Upper lobe of left lung (tissue), 6 donors: ENCODE results near the gene PGLYRP1. TPM values are rescaled to one million over a fixed set of nuclear protein-coding genes. Genes with fewer than 3 reads are reported as not detected.
A peak's percentile ranks its signal among the peaks of the same experiment; 100 is the strongest.

Experiments used
- ATAC-seq, 2 donors: fragments of 200-7000 bp; cut with Tn5 transposase; one replicate each; pipeline ENCODE4 v1.9.1; 2022; ENCODE audit warnings: mild to moderate bottlenecking in 2 of 2, moderate library complexity in 2 of 2; ENCODE audit not compliant: low FRiP score in 2 of 2
- DNase-seq, 2 donors: peaks; one replicate each; pipeline ENCODE4 v3.0.0-alpha.2; 2019 to 2020
- H3K27ac ChIP-seq, 4 donors: fragments of 200-600 bp; sonication (generic); one replicate each; pipeline ENCODE4 v1.5.1; 2016 to 2019
- H3K27me3 ChIP-seq, 4 donors: fragments of 200-600 bp; sonication (generic); one replicate each; pipeline ENCODE4 v1.5.1; 2017 to 2019
- H3K36me3 ChIP-seq, 4 donors: fragments of 200-600 bp; sonication (generic); one replicate each; pipeline ENCODE4 v1.5.1; 2016 to 2019
- H3K4me1 ChIP-seq, 4 donors: fragments of 200-600 bp; sonication (generic); one replicate each; pipeline ENCODE4 v1.5.1; 2018 to 2019
- H3K4me3 ChIP-seq, 4 donors: fragments of 200-600 bp; sonication (generic); one replicate each; pipeline ENCODE4 v1.5.1; 2017 to 2019; ENCODE audit warnings: mild to moderate bottlenecking in 2 of 4, moderate library complexity in 1 of 4
- H3K9me3 ChIP-seq, 4 donors: fragments of 200-600 bp; sonication (generic); one replicate each; pipeline ENCODE4 v1.5.1; 2018 to 2019
- EP300 ChIP-seq, 4 donors: sonication (generic); formaldehyde crosslinking; IDR thresholded peaks; one replicate each; pipeline ENCODE4 v1.5.1; 2017; ENCODE audit warnings: antibody characterized with exemption in 4 of 4, control low read depth in 2 of 4
- POLR2A ChIP-seq, 4 donors: fragments of 450-650 bp; IDR thresholded peaks; one replicate each; pipeline ENCODE4 v1.5.1; 2016 to 2017; ENCODE audit warnings: antibody characterized with exemption in 4 of 4, mild to moderate bottlenecking in 2 of 4
- POLR2AphosphoS5 ChIP-seq, 2 donors: sonication (generic); formaldehyde crosslinking; IDR thresholded peaks; one replicate each; pipeline ENCODE4 v1.5.1; 2017; ENCODE audit warnings: antibody characterized with exemption in 2 of 2
- WGBS, 2 donors: methylation state at CpG; one replicate each; pipeline ENCODE4 v1.1.5; 2017 to 2018; 5-methylcytosine and 5-hydroxymethylcytosine counted together
- total RNA-seq, 6 donors: library from RNA; depleted of rRNA in 4 of 6; stranded (reverse); fragments of >200 nt in 4 of 6; gene quantifications; one replicate each; pipeline versions ENCODE4 v1.1.0 to v1.2.1, GENCODE V29; 2016 to 2021
- TF ChIP-seq, protein P1 (sequence below), 6 experiments: fragments of 450-650 bp in 4 of 6; fragments of 200-600 bp in 2 of 6; sonication (generic) in 2 of 6; IDR thresholded peaks; one replicate each; pipeline ENCODE4 v1.5.1; 2016 to 2019; ENCODE audit warnings: antibody characterized with exemption in 6 of 6
- donor health status: DM: no; HTN: no; CAD: no; lungs with moderate emphysema.
- donor health status: DM: no; HTN: yes; CAD: no; lungs with severe emphysema.

PGLYRP1 gene
- total RNA-seq, 6 donors from 2014 or later: 2.1 to 4.3 (median 3.3) TPM; not detected in 2

DNA sequence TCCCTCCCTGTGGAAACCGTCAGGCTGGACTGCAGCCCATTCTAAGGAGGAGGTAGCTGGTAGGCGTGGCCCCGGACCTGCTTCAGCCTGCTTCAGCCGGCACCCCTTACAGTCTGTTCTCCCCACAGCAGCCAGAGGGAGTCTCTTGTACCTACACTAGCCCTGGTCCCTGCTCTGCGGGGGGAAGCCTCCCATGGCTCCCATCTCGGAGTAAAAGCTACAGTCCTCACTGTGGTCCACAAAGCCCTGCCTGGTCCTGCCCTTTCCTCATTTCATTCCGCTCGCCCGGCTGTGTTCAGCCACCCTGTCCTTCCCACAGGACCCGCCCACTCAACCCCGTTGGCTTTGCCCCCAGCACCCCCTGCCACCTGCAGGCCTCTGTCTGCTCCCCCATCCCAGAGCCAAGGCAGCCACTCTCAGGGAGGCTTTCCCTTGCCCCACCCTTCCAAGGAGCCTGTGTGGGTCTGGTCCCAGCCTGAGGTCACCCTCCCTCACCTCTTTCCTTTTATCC is 1.3 kb downstream of the PGLYRP1 start:
- H3K27ac ChIP-seq: peak overlapping the region in 2 of 4 donors; percentile 5 to 79
- peaks cover 0 to 4% (median 2%) of the 10 kb centered on the region in 4 donors for H3K4me1 ChIP-seq
- H3K9me3 ChIP-seq: no peaks in the 10 kb centered on the region
- H3K4me3 ChIP-seq: no peak overlapping the region
- ATAC-seq: no peak
- H3K27me3 ChIP-seq: peaks cover 0 to 10% (median 5%) of the 10 kb centered on the region in 4 donors
- 59 to 78% methylated on average over 7 to 11 of the region's 11 CpGs for WGBS, 2 donors
- DNase-seq: no peak
- H3K36me3 ChIP-seq: no peaks in the 10 kb centered on the region
- TF ChIP-seq POLR2AphosphoS5 (IDR thresholded peaks at IDR 0.05): no peak
- TF ChIP-seq, protein P1, sequence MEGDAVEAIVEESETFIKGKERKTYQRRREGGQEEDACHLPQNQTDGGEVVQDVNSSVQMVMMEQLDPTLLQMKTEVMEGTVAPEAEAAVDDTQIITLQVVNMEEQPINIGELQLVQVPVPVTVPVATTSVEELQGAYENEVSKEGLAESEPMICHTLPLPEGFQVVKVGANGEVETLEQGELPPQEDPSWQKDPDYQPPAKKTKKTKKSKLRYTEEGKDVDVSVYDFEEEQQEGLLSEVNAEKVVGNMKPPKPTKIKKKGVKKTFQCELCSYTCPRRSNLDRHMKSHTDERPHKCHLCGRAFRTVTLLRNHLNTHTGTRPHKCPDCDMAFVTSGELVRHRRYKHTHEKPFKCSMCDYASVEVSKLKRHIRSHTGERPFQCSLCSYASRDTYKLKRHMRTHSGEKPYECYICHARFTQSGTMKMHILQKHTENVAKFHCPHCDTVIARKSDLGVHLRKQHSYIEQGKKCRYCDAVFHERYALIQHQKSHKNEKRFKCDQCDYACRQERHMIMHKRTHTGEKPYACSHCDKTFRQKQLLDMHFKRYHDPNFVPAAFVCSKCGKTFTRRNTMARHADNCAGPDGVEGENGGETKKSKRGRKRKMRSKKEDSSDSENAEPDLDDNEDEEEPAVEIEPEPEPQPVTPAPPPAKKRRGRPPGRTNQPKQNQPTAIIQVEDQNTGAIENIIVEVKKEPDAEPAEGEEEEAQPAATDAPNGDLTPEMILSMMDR (IDR thresholded peaks at IDR 0.05): no peak

DNA sequence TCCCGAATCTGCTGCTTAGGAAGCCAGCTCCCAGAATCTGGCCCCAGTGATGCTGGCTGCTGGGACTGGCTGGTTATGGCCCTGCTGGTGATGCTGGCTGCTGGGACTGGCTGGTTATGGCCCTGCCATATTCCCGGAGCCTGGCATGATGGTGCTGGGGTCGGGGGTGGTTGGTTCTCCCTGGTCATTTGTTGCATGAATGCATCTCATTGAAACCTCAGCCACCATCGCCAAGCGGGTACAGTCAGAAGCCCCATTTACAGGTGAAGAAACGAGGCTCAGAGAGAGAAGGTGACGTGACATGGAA is 2.1 kb downstream of the PGLYRP1 start:
- no peak for DNase-seq
- ATAC-seq: no peak
- TF ChIP-seq POLR2AphosphoS5 (IDR thresholded peaks at IDR 0.05) (no peak), POLR2A (IDR thresholded peaks at IDR 0.05) (no peak), EP300 (IDR thresholded peaks at IDR 0.05) (no peak)
- TF ChIP-seq, protein P1 (IDR thresholded peaks at IDR 0.05): no peak
- Histone ChIP-seq H3K4me1 (peaks cover 5 to 11% (median 7%) of the 10 kb centered on the region in 4 donors), H3K27ac (no peak overlapping the region), H3K27me3 (peaks cover 0 to 10% (median 5%) of the 10 kb centered on the region in 4 donors), H3K36me3 (no peaks in the 10 kb centered on the region), H3K9me3 (no peaks in the 10 kb centered on the region), H3K4me3 (no peak overlapping the region)
- WGBS, 2 donors: 83 to 88% methylated on average over 4 to 7 of the region's 7 CpGs

GRCh38 chr19:46019270-46019669 is 3.6 kb downstream of the PGLYRP1 start:
- H3K27ac ChIP-seq: no peak overlapping the region
- TF ChIP-seq, protein P1 (IDR thresholded peaks at IDR 0.05): no peak
- TF ChIP-seq POLR2A (IDR thresholded peaks at IDR 0.05) (no peak), EP300 (IDR thresholded peaks at IDR 0.05) (no peak), POLR2AphosphoS5 (IDR thresholded peaks at IDR 0.05) (no peak)
- H3K36me3 ChIP-seq: no peaks in the 10 kb centered on the region
- DNase-seq (no peak), ATAC-seq (no peak)
- H3K4me3 ChIP-seq: no peak overlapping the region
- H3K4me1 ChIP-seq: peaks cover 18 to 26% (median 21%) of the 10 kb centered on the region in 4 donors
- H3K27me3 ChIP-seq: peaks cover 0 to 15% (median 7%) of the 10 kb centered on the region in 4 donors
- H3K9me3 ChIP-seq: no peaks in the 10 kb centered on the region
- 90 to 100% methylated on average over 8 to 13 of the region's 13 CpGs for WGBS, 2 donors

- Histone ChIP-seq H3K9me3 (no peaks in the 10 kb centered on the region), H3K4me1 (peaks cover 18 to 27% (median 22%) of the 10 kb centered on the region in 4 donors), H3K27ac (no peak overlapping the region), H3K36me3 (no peaks in the 10 kb centered on the region), H3K4me3 (no peak overlapping the region), H3K27me3 (peaks cover 0 to 15% (median 6%) of the 10 kb centered on the region in 4 donors)
- TF ChIP-seq, protein P1 (IDR thresholded peaks at IDR 0.05): no peak
- no peak for TF ChIP-seq POLR2A (IDR thresholded peaks at IDR 0.05)
- no peak for TF ChIP-seq EP300 (IDR thresholded peaks at IDR 0.05)
- TF ChIP-seq POLR2AphosphoS5 (IDR thresholded peaks at IDR 0.05): no peak
- WGBS, 2 donors: 97 to 98% methylated on average over 7 to 10 of the region's 10 CpGs
- no peak for ATAC-seq
- DNase-seq: no peak
These were observed 4.1 kb downstream of the PGLYRP1 start for GRCh38 chr19:46018729-46019251.
